ENCODE data around the gene PER2. TPM values are rescaled to one million over a fixed set of nuclear protein-coding genes. Genes with fewer than 3 reads are reported as not detected.

The PER2 gene
- total and polyA plus RNA-seq, 9 of the 15 experiments (the other 6 are each of a cell fraction or from before 2014, with no cell fraction given): 1.1 to 10.3 (median 2.9) TPM

- no peak for TF ChIP-seq RUNX1 (IDR thresholded peaks at IDR 0.05; ENCODE audit: low read depth)
- TF ChIP-seq COPS2 (conservative IDR thresholded peaks at IDR 0.05): no peak
- no peak for TF ChIP-seq ZNF79 (CRISPR knock-in tag; IDR thresholded peaks at IDR 0.05; ENCODE audit: low read depth)
- TF ChIP-seq ETS1 (conservative IDR thresholded peaks at IDR 0.05; ENCODE audit: control insufficient read depth, low read depth, low read length): no peak; the same call in 1 of the 2 replicates
- no peak for TF ChIP-seq DEAF1 (CRISPR knock-in tag; IDR thresholded peaks at IDR 0.05)
- no peak for TF ChIP-seq RB1 (IDR thresholded peaks at IDR 0.05; ENCODE audit: low read depth)
- TF ChIP-seq ZNF277 (CRISPR knock-in tag; IDR thresholded peaks at IDR 0.05; ENCODE audit: borderline replicate concordance): no peak
- TF ChIP-seq CREB5 (CRISPR knock-in tag; IDR thresholded peaks at IDR 0.05): no peak
- no peak for TF ChIP-seq EZH2 (IDR thresholded peaks at IDR 0.05; ENCODE audit: borderline replicate concordance, low read depth, low read length)
- TF ChIP-seq MCM7 (IDR thresholded peaks at IDR 0.05): no peak
- no peak for TF ChIP-seq CBX2 (IDR thresholded peaks at IDR 0.05; ENCODE audit: insufficient read depth, low read length, poor library complexity, severe bottlenecking)
- TF ChIP-seq CC2D1A (IDR thresholded peaks at IDR 0.05): no peak
- TF ChIP-seq HMGXB4 (CRISPR knock-in tag; IDR thresholded peaks at IDR 0.05): peak; percentile 87; the same call in 1 of the 2 replicates
- no peak for TF ChIP-seq ZNF408 (CRISPR knock-in tag; IDR thresholded peaks at IDR 0.05; ENCODE audit: low read depth)
- no peak for TF ChIP-seq ZNF253 (CRISPR knock-in tag; conservative IDR thresholded peaks at IDR 0.05)
- no peak for TF ChIP-seq ZZZ3 (IDR thresholded peaks at IDR 0.05)
- TF ChIP-seq SNAPC5 (CRISPR knock-in tag; IDR thresholded peaks at IDR 0.05): no peak
- 0 out of 2 replicates have a peak, but pooled peaks have one; percentile 56 for TF ChIP-seq ZNF584 (CRISPR knock-in tag; IDR thresholded peaks at IDR 0.05; ENCODE audit: low read depth)
- no peak for TF ChIP-seq ZC3H4 (CRISPR knock-in tag; IDR thresholded peaks at IDR 0.05; ENCODE audit: borderline replicate concordance)
- peak; percentile 42 for TF ChIP-seq CCNT2 (IDR thresholded peaks at IDR 0.05; ENCODE audit: borderline replicate concordance, extremely low read depth, insufficient read length, low read depth, low read length)
Measured at GRCh38 chr2:238238766-238239542, 49.5 kb downstream of the PER2 start (continued).

Measured in K562 (cell line).